Ovary (tissue), 9 donors: ENCODE results near the gene ROS1. TPM values are rescaled to one million over a fixed set of nuclear protein-coding genes. Genes with fewer than 3 reads are reported as not detected.

ENCODE experiments used
- DNase-seq, 5 donors: peaks; one replicate each; pipeline ENCODE4 v3.0.0-alpha.2; 2019 to 2020
- H3K27ac ChIP-seq, 2 donors: fragments of 200-600 bp; one replicate each; pipeline versions ENCODE4 v1.5.1 to v1.8.0; 2019 to 2022
- H3K27me3 ChIP-seq: fragments of 200-600 bp; one replicate; pipeline ENCODE4 v1.8.0; 2022
- H3K36me3 ChIP-seq: fragments of 200-600 bp; sonication (generic); one replicate; pipeline ENCODE4 v1.5.1; 2019
- H3K4me1 ChIP-seq: one replicate; pipeline ENCODE4 v1.8.1; 2013; ENCODE audit warnings: mild to moderate bottlenecking, moderate library complexity; ENCODE audit not compliant: insufficient read depth
- H3K4me3 ChIP-seq: fragments of 200-600 bp; sonication (generic); one replicate; pipeline ENCODE4 v1.5.1; 2017
- H3K9me3 ChIP-seq, 2 donors: fragments of 200-600 bp in 1 of 2; sonication (generic) in 1 of 2; one replicate each; pipeline versions ENCODE4 v1.5.1 to v1.8.1; 2013 to 2019; ENCODE audit warnings: mild to moderate bottlenecking in 1 of 2, moderate library complexity in 1 of 2
- CTCF ChIP-seq, 3 donors: fragments of 450-650 bp in 2 of 3; fragments of 200-600 bp in 1 of 3; IDR thresholded peaks; one replicate each; pipeline versions ENCODE4 v1.5.1 to v1.8.0; 2016 to 2022; ENCODE audit warnings: antibody characterized with exemption in 3 of 3, mild to moderate bottlenecking in 1 of 3
- EP300 ChIP-seq: sonication (generic); formaldehyde crosslinking; IDR thresholded peaks from one replicate; pipeline ENCODE4 v1.6.1; 2017; ENCODE audit warnings: antibody characterized with exemption
- POLR2A ChIP-seq: fragments of 450-650 bp; IDR thresholded peaks from one replicate; pipeline ENCODE4 v1.6.1; 2017; ENCODE audit warnings: antibody characterized with exemption, mild to moderate bottlenecking, moderate library complexity
- WGBS, 3 donors: extraction: QIAGEN DNeasy Blood & Tissue Kit in 1 of 3; methylation state at CpG; one replicate each; pipeline versions ENCODE4 v1.1.5 to v1.1.7; 2013 to 2017; 5-methylcytosine and 5-hydroxymethylcytosine counted together
- intact Hi-C, 4 donors: fragments of 100-400 bp; cut with DNase I; formaldehyde crosslinking; loops; one replicate each; pipeline versions ENCODE4 v1.11.0 to v1.15.1; 2022 to 2023
- polyA plus RNA-seq, 2 donors: library from polyadenylated mRNA; stranded (reverse); fragments of 200-250 nt in 1 of 2; fragments of 350-450 nt in 1 of 2; fragmentation: Illumina TruSeq in 1 of 2; extraction: RNeasy Lipid Tissue Mini Kit (QIAGEN cat#74804) in 1 of 2; gene quantifications; one replicate each; pipeline ENCODE4 v1.2.3, GENCODE V29; 2013 to 2014
- total RNA-seq, 7 donors: library from RNA; depleted of rRNA in 2 of 7; stranded (reverse); fragments of >200 nt in 2 of 7; fragmentation: NEBNext Ultra II Directional in 3 of 7; extraction: Animal tissue kit (Norgen Biotek cat#: 25700) in 3 of 7; gene quantifications; one replicate each; pipeline versions ENCODE4 v1.1.0 to v1.2.4, GENCODE V29; 2016 to 2023
- donor health status: DM: no; HTN: no; CAD: no; lungs with moderate emphysema.
- donor health status: DM: no; HTN: no; CAD: no.
- donor health status: Bipolar disorder and iron deficiency.
- donor health status: DM: yes; HTN: yes; CAD: no.
- donor health status: DM: no; HTN: no; CAD: no.
- donor health status: DM: yes; HTN: yes; CAD: no.

The ROS1 gene
- total and polyA plus RNA-seq, 9 donors: under 0.01 to 0.62 (median 0.14) TPM; not detected in 5

GRCh38 chr6:117399924-117400323 lies 25.8 kb downstream of the ROS1 start:
- Histone ChIP-seq H3K36me3 (no peaks in the 10 kb centered on the region), H3K4me3 (no peak overlapping the region), H3K9me3 (no peaks in the 10 kb centered on the region), H3K4me1 (no peaks in the 10 kb centered on the region), H3K27me3 (no peaks in the 10 kb centered on the region), H3K27ac (no peak overlapping the region)
- 0 to 49% (median 42%) methylated on average over 1 of the region's 1 CpG for whole genome bisulfite sequencing, 3 donors
- intact Hi-C loops: no loop called here
- no peak for DNase-seq
- TF ChIP-seq EP300 (no peak), POLR2A (no peak), CTCF (IDR thresholded peaks at IDR 0.05) (no peak)

DNA sequence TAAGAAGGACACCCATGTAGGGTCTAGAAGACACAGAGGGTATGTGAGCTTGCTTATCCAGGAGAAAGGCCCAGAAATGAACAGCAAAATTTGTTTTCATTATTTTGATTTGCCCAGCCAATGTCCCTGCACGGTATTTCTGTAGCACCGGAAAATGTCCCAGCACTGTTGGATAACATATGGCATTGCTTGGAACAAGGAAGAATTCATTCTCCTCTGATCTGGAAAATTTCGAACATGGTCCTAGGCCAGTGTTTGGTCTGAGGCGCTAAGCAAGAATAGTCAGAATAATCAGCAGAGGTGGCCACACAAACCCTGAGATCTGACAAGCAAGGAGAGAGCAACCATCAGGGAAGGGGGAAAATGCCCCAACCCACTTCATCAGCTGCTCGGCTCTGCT lies 26.6 kb downstream of the ROS1 start:
- no peak for DNase-seq
- no peaks in the 10 kb centered on the region for H3K36me3 ChIP-seq
- H3K4me3 ChIP-seq: no peak overlapping the region
- H3K4me1 ChIP-seq: no peaks in the 10 kb centered on the region
- no peaks in the 10 kb centered on the region for H3K9me3 ChIP-seq
- TF ChIP-seq EP300: no peak
- TF ChIP-seq POLR2A: no peak
- TF ChIP-seq CTCF (IDR thresholded peaks at IDR 0.05): no peak
- WGBS, 3 donors: 88 to 89% (median 88%) methylated on average over 5 of the region's 5 CpGs
- H3K27ac ChIP-seq: no peak overlapping the region
- intact Hi-C loops: no loop called here
- H3K27me3 ChIP-seq: no peaks in the 10 kb centered on the region

DNA sequence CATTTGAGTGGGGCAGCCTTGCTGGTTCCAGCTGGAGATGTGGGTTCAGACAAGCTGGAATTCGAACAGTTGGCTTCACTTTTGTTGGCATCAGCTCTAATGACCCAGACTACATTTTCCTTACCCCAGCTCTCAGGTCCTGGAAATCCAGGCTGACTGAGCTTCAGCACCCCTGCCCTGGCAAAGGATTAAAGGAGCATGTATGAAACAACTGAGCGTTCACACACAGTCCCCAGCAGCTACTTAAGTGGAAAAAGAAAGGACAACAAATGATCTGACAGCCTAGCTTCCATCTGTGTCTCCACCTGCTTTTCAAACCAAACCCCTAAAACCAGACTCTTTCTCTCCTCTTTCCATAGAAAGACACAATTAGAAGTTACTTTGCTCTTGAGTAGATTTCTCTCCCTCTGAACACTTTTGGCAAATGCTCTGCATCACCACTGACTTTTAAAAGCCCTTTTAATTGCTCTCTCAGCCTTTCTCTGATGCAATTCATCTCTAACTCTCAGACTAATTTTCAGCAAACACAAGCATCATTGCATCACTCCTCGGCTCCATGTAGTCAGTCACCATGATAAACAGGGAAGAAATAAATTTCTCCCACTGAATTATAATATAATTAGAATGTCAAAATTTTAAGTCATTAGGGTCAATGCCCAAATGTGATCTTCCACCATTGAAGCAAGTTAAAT lies 28.1 kb downstream of the ROS1 start:
- no peak for DNase-seq
- intact Hi-C loops: no loop called here
- 62 to 70% (median 66%) methylated on average over 3 of the region's 3 CpGs for WGBS, 3 donors

GRCh38 chr6:117396228-117396627 lies 29.5 kb downstream of the ROS1 start:
- H3K4me3 ChIP-seq: no peak overlapping the region
- no peaks in the 10 kb centered on the region for H3K36me3 ChIP-seq
- no peak for TF ChIP-seq CTCF (IDR thresholded peaks at IDR 0.05)
- no peak for TF ChIP-seq POLR2A
- no peak for DNase-seq
- intact Hi-C loops: no loop called here
- H3K27ac ChIP-seq: no peak overlapping the region
- H3K9me3 ChIP-seq: no peaks in the 10 kb centered on the region
- no peaks in the 10 kb centered on the region for H3K4me1 ChIP-seq
- H3K27me3 ChIP-seq: no peaks in the 10 kb centered on the region
- WGBS, 3 donors: 9 to 14% (median 12%) methylated on average over 4 of the region's 4 CpGs

More for the DNA sequence above, 28.1 kb downstream of the ROS1 start:
- Histone ChIP-seq H3K4me3 (no peak overlapping the region), H3K27ac (no peak overlapping the region), H3K4me1 (no peaks in the 10 kb centered on the region), H3K36me3 (no peaks in the 10 kb centered on the region), H3K27me3 (no peaks in the 10 kb centered on the region), H3K9me3 (no peaks in the 10 kb centered on the region)
- no peak for TF ChIP-seq EP300
- TF ChIP-seq CTCF (IDR thresholded peaks at IDR 0.05): no peak
- TF ChIP-seq POLR2A: no peak
